T-helper 2 cell treated with Interferon-gamma antibody and Interleukin-4, amounts not matched to agents 100 ng/mL and 5 ng/mL, for 36 hours (primary cell): ENCODE data around the gene BSND. TPM values are rescaled to one million over a fixed set of nuclear protein-coding genes. Genes with fewer than 3 reads are reported as not detected.
"Not testable (repeated sequence)": the region's sequence is repeated elsewhere in the genome, so short reads cannot be mapped to it uniquely, and the experiment has no call there.

Source experiments
- intact Hi-C: fragments of 100-400 bp; cut with micrococcal nuclease; formaldehyde crosslinking; loops from one replicate; pipeline ENCODE4 v1.15.1; 2023
- total RNA-seq: library from RNA; stranded (reverse); gene quantifications from 2 replicates; pipeline ENCODE4 v1.2.3, GENCODE V29; 2022

BSND gene
- total RNA-seq = not detected in 2 replicates

GRCh38 chr1:54998677-54999076 is at the start of gene BSND:
TSS of gene BSND (plus strand) at chr1:54998933. CDS start at chr1:54999187, 254 bp downstream.
- intact Hi-C loops = no loop called here

DNA sequence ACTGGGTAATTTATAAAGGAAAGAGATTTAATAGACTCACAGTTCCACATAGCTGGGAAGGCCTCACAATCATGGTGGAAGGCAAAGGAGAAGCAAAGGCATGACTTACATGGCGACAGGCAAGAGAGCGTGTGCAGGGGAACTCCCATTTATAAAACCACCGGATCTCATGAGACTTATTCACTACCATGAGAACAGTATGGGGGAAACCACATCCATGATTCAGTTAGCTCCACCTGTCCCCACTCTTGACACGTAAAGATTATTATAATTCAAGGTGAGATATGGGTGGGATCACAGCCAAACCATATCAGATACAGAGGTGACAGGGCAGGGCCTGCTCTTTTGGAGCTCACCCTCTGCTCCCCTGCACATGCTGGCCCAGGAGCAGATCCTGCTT is 49.7 kb upstream of the BSND start:
- intact Hi-C loops = no loop called here

- intact Hi-C loops = loop anchor here (1.0 to 10.0 kb wide), 3 partner anchors 46 to 325 kb away; no protein-coding TSS in a partner anchor
Measured at GRCh38 chr1:54950006-54950368, 48.7 kb upstream of the BSND start.

GRCh38 chr1:54950369-54951163 is 48.2 kb upstream of the BSND start:
- intact Hi-C loops = loop anchor here (1.0 to 10.0 kb wide), 3 partner anchors 46 to 324 kb away; no protein-coding TSS in a partner anchor

DNA sequence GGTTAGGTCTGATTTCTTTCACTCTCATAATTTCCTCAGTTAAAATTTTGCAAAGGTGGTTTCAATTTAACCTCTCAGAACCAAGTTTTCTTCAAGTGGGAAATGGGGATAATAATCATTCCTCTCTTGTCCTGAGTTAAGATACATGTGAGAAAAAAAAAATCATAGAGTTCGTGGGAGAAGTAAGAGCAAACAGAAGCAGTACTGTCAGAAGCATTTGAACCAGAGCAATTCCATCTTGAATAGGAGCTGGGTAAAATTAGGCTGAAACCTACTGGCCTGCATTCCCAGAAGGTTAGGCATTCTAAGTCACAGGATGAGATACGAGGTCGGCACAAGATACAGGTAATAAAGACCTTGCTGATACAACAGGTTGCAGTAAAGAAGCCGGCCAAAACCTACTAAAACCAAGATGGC is 46.9 kb upstream of the BSND start:
- intact Hi-C loops = loop anchor here (10.0 kb wide), 1 partner anchor 323 kb away; no protein-coding TSS in a partner anchor

- intact Hi-C loops = loop anchor here (10.0 kb wide), 1 partner anchor 322 kb away; no protein-coding TSS in a partner anchor
Measured at GRCh38 chr1:54952950-54953718, 45.6 kb upstream of the BSND start.

DNA sequence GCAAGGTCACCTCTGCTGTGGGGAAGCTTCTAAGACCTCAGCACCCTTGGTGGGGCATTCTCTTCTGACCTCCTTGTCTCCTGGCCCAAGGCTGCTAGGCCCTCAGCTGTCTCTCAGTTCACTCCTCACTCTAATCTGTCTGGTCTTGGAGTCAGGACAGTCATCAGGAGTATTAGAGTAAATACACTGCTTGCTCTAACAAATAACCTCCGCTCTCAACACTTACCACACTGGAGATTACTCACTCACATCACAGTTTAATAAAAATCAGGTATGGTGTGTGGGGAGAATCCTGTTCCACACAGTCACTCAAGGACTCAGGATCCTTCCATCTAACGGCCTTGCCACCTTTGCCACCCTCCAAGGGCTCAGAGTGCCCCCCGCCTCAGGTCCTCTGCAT is 44.9 kb upstream of the BSND start:
- intact Hi-C loops = loop anchor here (10.0 kb wide), 1 partner anchor 321 kb away; no protein-coding TSS in a partner anchor

DNA sequence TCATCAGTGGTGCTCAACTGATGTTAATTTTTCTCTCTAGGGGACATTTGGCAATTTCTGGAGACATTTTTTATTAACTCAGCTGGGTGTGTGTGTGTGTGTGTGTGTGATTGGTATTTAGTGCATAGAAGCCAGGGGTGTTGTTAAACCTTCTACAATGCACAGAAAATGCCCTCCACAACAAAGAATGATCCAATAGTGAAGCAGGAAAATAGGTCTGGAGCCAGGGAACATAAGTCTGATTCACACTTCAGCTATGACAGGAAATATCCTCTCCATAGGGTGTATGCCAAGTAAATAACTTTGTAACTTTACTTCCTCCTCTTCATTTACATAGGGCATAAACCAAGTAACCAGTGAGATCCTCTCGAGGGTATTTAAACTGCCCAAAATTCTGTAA is 43.4 kb upstream of the BSND start:
- intact Hi-C loops = loop anchor here (10.0 kb wide), 1 partner anchor 319 kb away; no protein-coding TSS in a partner anchor

GRCh38 chr1:54956726-54957125 is 42.0 kb upstream of the BSND start:
- intact Hi-C loops = loop anchor here (10.0 kb wide), 1 partner anchor 318 kb away; no protein-coding TSS in a partner anchor

GRCh38 chr1:54959241-54959640 is 39.5 kb upstream of the BSND start:
- intact Hi-C loops = loop anchor here (10.0 kb wide), 1 partner anchor 316 kb away; no protein-coding TSS in a partner anchor

- intact Hi-C loops = no loop called here
Measured at GRCh38 chr1:54962612-54963395, 35.9 kb upstream of the BSND start.

DNA sequence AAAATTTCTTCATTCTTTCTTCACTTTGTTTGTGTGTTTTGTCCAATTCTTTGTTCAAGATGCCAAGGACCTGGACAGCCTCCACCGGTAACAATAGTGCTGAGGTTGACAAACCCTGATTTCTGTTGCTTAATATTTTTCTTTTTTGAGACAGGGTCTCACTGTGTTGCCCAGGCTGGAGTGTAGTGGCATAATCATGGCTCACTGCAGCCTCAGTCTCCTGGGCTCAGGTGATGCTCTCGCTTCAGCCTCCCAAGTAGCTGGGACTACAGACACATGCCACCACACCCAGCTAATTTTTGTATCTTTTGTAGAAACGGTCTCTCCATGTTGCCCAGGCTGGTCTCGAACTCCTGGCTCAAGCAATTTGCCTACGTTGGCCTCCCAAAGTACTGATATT is 34.9 kb upstream of the BSND start:
- intact Hi-C loops = not testable (repeated sequence)

DNA sequence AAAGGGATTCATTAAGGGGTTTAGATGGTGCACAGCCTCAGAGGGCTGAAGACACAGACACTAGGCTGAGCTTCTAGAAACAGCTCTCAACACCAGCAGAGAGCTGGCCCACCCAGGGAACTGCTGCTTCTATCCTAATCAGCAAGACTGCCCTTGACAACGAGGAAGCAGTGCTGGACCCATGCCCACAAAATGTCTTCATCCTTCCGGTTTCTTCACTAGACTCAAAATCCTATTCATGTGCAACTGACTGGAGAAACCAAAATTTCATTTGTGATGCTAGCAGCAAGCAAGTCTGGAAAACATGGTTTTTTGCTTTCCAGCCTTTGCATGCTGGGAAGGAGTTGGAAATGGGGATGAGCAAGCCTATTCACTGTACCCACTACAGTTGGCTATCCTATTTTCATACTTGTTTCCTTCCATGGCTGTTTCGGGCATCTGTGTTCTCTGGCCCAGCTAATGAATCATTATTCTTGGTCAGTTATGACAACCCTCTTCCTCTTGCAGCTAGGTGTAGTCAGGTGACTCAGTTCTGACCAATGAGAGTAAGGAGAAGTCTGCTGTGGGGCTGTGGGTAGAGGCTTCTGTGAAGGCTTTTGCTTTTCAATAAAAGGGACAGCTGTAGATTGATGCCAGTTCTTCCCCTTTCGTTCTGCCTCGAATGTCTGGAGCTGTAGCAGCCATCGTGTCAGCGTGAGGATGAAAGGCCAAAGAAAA is 33.0 kb upstream of the BSND start:
- intact Hi-C loops = no loop called here

GRCh38 chr1:54967372-54967771 is 31.4 kb upstream of the BSND start:
- intact Hi-C loops = no loop called here

- intact Hi-C loops = no loop called here
Measured at GRCh38 chr1:54968551-54968950, 30.2 kb upstream of the BSND start.

DNA sequence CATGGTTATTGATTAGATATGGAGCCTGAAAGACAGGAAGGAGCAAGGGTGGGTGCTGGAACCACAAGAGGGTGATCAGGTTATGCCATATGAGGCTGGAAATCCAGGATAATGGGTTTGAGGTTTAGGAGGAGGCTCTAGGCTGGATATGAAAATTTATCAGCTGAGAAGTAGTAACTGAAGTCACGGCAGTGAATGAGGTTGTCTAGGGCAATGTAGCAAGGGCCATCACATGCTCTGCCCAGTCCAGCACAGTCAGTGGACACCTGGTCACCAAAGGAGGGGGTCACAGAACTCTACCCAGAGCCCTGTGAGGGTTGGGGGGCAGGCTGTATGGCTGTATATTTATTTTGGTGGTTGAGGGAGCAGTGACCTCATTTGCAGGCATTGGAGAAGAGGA is 28.9 kb upstream of the BSND start:
- intact Hi-C loops = no loop called here

- intact Hi-C loops = no loop called here
Measured at GRCh38 chr1:54970901-54971300, 27.8 kb upstream of the BSND start.

- intact Hi-C loops = no loop called here
Measured at GRCh38 chr1:54971317-54971791, 27.4 kb upstream of the BSND start.

GRCh38 chr1:54972436-54972835 is 26.3 kb upstream of the BSND start:
- intact Hi-C loops = no loop called here

DNA sequence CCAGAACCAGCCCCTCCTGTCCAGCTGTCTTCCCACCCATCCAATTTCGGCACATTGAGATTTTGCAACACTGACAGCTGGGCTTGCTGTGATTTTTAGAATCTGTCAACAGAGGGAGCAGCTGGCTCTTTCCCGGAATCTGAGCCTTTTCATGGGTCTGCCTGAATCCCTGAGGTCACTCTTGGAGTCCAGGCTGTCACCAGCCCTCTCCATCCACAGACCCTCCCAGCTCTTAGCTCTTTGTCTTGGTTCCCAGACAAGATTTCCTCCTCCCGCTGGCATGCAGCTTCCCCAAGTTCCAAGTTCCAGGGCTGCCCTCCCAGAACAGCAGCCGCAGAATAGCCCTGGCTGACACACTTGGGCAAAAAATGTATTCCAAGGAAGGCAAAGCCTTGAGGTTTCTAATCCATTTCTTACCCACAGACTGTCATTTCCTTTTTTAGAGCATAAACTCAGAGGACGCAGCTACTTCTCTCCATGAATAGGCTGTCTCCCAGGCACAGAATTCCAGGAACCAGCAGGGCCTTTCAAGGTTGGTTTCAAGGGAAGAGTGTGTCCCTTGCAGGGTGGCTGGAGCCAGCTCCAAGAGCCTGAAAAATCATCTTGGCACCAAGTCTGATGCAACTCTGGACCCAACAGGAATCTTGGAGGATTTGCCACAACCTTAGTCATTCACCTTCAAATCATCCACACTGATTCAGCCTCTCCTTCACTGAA is 25.4 kb upstream of the BSND start:
- intact Hi-C loops = no loop called here
